Skeletal muscle tissue (tissue), 4 donors: ENCODE measurements around the gene IL1A. TPM values are rescaled to one million over a fixed set of nuclear protein-coding genes. Genes with fewer than 3 reads are reported as not detected.
"Not testable (repeated sequence)": the region's sequence is repeated elsewhere in the genome, so short reads cannot be mapped to it uniquely, and the experiment has no call there.

Source experiments
- H3K27ac ChIP-seq: one replicate; pipeline ENCODE4 v1.7.0; 2013; ENCODE audit warnings: mild to moderate bottlenecking, low read depth, low read length, inconsistent platforms
- H3K27me3 ChIP-seq, 3 donors: one replicate each; pipeline ENCODE4 v1.7.0; 2013; ENCODE audit warnings: low read length in 3 of 3; ENCODE audit not compliant: control insufficient read depth in 3 of 3, insufficient read depth in 3 of 3
- H3K36me3 ChIP-seq, 3 donors: one replicate each; pipeline ENCODE4 v1.7.0; 2013; ENCODE audit warnings: low read length in 3 of 3; ENCODE audit not compliant: control insufficient read depth in 3 of 3, insufficient read depth in 3 of 3
- H3K4me1 ChIP-seq, 3 donors: one replicate each; pipeline ENCODE4 v1.7.0; 2013; ENCODE audit warnings: low read length in 3 of 3, mild to moderate bottlenecking in 3 of 3; ENCODE audit not compliant: control insufficient read depth in 3 of 3, insufficient read depth in 3 of 3
- H3K4me3 ChIP-seq, 3 donors: one replicate each; pipeline ENCODE4 v1.7.0; 2013; ENCODE audit warnings: low read length in 3 of 3
- H3K9ac ChIP-seq, 3 donors: one replicate each; pipeline ENCODE4 v1.7.0; 2013; ENCODE audit warnings: low read length in 3 of 3, mild to moderate bottlenecking in 3 of 3, moderate library complexity in 2 of 3, low read depth in 1 of 3
- H3K9me3 ChIP-seq, 3 donors: one replicate each; pipeline ENCODE4 v1.7.0; 2013; ENCODE audit warnings: low read length in 3 of 3; ENCODE audit not compliant: control insufficient read depth in 3 of 3
- total RNA-seq: library from RNA; depleted of rRNA; stranded (reverse); fragments of >200 nt; gene quantifications from one replicate; pipeline ENCODE4 v1.2.3, GENCODE V29; 2014
- donor health status: Osteomylitis.

IL1A gene, protein sequence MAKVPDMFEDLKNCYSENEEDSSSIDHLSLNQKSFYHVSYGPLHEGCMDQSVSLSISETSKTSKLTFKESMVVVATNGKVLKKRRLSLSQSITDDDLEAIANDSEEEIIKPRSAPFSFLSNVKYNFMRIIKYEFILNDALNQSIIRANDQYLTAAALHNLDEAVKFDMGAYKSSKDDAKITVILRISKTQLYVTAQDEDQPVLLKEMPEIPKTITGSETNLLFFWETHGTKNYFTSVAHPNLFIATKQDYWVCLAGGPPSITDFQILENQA
- total RNA-seq, result not detected

DNA sequence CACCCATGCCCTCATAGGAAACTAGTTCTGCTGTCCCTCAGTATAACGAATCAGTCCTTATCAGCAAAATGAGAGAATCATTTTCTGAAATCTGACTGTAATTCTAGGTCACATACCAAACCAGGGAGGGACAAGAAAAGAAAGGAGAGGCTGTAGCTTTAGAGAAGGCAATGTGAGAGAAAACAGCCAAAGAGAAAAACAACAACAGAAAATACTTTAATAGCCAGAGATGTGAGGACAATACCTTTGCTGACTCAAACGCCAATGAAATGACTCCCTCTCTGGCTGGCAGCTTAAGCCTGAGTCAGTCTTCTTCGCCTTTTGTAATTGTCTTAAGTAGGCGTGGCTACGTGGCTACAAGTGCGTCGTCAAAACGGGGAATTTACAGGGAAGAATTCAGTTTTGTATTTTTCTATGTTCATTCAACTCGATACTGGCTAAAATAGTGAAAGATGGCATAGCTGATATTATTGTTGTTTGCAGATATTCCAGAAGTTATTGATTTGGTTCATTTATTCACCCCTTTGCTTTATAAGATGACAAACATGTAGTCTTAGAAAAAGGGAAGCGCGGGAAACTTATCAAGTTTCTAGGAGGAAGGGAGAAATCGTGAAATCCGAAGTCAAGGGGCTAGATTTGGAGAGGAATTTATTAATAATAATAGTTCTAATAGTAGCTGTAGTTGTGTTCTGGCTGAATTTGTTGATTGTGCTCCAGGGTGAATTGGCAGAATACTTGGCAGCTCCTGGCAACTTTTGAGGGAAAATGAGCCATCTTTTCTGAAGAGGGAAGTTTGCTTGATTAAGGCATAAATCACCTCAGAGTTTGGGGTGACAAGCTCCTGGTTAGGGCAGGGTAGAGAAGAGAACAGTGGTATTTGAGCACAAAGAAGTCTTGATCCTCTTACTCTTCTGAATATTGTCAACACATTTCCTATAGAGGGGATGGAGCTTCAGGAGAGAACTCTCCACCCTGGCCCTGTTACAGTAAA is at the start of gene IL1A:
IL1A (minus strand) TSS at position 295 of the 991 bp plus-strand sequence. CDS start 723 bp downstream, outside the sequence.
- Histone ChIP-seq H3K27ac (no peak within 1 kb of the TSS), H3K27me3 (no peaks in the 10 kb centered on the region), H3K9me3 (peaks cover 0 to under 1% (median 0%) of the 10 kb centered on the region in 3 donors), H3K4me1 (no peaks in the 10 kb centered on the region), H3K4me3 (no peak within 1 kb of the TSS), H3K9ac (no peak within 1 kb of the TSS), H3K36me3 (no peaks in the 10 kb centered on the region)

DNA sequence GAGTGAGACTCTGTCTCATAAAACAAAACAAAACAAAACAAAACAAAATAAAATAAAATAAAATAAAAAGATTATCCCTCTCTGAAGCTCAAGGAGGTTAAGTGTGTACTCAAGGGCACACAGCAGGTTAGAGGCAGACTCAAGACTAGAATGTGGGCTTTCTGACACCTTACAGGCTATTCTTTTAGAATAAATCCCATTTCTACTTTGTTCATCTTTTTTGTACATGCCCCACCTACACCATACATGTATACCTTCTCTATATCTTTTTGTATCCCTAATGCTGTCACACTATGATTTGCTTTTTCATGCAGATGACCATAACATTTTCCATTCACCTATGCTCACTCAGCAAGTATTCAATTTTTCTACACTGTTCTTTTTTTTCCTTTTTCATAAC is 49.7 kb upstream of the IL1A start:
- Histone ChIP-seq H3K9me3 (no peaks in the 10 kb centered on the region), H3K27me3 (no peaks in the 10 kb centered on the region), H3K4me3 (no peak overlapping the region), H3K36me3 (no peaks in the 10 kb centered on the region), H3K9ac (no peak overlapping the region), H3K4me1 (peaks cover 5 to 25% (median 6%) of the 10 kb centered on the region in 3 donors), H3K27ac (no peak overlapping the region)

DNA sequence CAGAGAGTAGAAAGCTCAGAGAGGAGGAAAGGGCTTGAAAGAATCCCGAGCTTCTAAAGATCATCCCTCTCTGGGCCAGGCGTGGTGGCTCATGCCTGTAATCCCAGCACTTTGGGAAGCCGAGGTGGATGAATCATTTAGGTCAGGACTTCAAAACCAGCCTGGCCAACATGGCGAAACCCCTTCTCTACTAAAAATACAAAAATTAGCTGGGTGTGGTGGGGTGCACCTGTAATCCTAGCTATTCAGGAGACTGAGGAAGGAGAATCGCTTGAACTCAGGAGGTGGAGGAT is 49.3 kb upstream of the IL1A start:
- H3K4me3 ChIP-seq, H3K9ac ChIP-seq, H3K36me3 ChIP-seq, H3K27ac ChIP-seq, H3K9me3 ChIP-seq, H3K27me3 ChIP-seq: not testable (repeated sequence)
- H3K4me1 ChIP-seq, result peaks cover 5 to 25% (median 6%) of the 10 kb centered on the region in 3 donors

DNA sequence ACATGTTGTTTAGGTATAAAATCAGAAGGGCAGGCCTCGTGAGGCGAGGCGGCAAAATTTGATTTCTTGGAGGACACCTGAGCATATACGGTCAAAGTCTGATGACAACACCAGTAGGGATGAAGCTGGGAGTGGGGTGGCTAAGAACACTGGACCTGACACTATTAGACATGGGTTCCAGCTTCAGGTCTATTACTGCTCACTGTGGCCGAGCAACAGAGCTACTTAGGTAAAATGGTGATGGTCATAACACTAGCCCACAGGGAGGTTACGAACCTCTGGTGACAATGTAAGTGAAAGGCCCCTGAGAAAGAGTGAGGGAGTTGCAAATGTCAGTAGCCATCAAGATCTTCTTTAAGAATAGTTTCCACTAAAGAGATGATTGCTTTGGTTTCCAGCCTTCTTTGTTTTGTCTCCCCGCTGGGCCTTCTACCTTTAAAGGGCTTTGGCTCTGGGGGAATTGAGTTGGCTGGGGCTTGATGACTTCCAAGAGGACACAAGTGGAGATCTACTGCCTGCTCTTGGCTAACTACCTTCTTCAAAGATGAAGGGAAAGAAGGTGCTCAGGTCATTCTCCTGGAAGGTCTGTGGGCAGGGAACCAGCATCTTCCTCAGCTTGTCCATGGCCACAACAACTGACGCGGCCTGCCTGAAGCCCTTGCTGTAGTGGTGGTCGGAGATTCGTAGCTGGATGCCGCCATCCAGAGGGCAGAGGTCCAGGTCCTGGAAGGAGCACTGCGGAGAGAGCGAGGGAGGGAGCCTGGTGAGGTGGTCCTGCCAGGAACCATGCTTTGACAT is 48.7 kb upstream of the IL1A start:
- no peak overlapping the region for H3K4me3 ChIP-seq
- peaks cover 5 to 25% (median 6%) of the 10 kb centered on the region in 3 donors for H3K4me1 ChIP-seq
- no peaks in the 10 kb centered on the region for H3K36me3 ChIP-seq
- H3K9ac ChIP-seq, result no peak overlapping the region
- no peak overlapping the region for H3K27ac ChIP-seq
- H3K27me3 ChIP-seq, result no peaks in the 10 kb centered on the region
- H3K9me3 ChIP-seq, result no peaks in the 10 kb centered on the region

DNA sequence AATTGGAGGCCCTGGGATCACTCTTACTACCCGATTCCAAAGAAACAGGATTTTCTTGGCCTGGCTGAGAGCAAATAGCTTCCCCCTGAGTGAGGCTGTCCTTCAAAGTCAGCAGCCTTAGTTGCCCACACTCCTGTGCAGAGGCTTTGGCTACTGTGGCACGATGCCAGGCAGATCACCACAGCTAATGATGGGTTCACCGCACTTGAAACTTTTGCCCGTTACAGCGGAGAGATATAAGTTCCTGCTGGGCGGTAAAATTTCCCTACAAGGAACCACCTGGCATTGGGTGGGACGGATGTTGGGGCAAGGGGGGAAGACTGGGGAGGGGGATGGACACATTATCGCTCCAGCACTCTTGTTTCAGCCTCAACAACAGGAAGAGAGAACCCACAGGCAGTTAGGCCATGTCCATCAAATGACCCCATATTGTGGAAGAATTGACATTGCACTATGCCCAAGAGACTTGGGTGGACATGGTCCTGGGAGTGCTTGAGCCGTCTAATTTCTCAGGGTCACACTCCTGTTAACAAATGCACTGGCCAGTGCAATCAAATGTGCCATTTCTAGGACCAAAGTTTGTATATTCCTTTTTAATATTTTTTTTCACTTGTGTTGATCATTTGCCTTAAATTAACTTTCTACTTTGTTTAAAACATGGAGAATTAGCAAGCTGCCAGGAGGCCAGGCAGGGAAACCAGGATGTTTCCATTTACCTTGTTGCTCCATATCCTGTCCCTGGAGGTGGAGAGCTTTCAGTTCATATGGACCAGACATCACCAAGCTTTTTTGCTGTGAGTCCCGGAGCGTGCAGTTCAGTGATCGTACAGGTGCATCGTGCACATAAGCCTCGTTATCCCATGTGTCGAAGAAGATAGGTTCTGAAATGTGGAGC is 47.9 kb upstream of the IL1A start:
- H3K27me3 ChIP-seq, result no peaks in the 10 kb centered on the region
- H3K36me3 ChIP-seq, result no peaks in the 10 kb centered on the region
- H3K9me3 ChIP-seq, result no peaks in the 10 kb centered on the region
- peaks cover 5 to 25% (median 6%) of the 10 kb centered on the region in 3 donors for H3K4me1 ChIP-seq
- no peak overlapping the region for H3K27ac ChIP-seq
- no peak overlapping the region for H3K4me3 ChIP-seq
- no peak overlapping the region for H3K9ac ChIP-seq

DNA sequence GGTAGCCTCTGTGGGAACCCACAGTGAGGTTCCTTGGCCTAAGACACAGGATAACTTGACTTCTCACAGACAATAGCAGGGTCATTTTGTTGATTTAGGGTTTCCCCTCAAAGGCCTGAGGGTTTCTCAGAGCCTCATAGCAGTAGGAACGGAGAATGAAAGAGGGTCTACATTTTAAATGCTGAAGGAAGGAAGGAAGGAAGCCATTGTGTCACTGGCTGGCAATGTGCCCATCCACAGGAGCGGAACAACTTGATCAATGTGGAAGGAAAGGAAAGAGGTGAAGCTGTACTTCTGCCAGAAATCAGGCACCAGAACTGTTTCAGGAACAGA is 47.2 kb upstream of the IL1A start:
- Histone ChIP-seq H3K36me3 (no peaks in the 10 kb centered on the region), H3K4me3 (no peak overlapping the region), H3K4me1 (peaks cover 5 to 23% (median 6%) of the 10 kb centered on the region in 3 donors), H3K27me3 (no peaks in the 10 kb centered on the region), H3K27ac (no peak overlapping the region), H3K9ac (no peak overlapping the region), H3K9me3 (no peaks in the 10 kb centered on the region)

DNA sequence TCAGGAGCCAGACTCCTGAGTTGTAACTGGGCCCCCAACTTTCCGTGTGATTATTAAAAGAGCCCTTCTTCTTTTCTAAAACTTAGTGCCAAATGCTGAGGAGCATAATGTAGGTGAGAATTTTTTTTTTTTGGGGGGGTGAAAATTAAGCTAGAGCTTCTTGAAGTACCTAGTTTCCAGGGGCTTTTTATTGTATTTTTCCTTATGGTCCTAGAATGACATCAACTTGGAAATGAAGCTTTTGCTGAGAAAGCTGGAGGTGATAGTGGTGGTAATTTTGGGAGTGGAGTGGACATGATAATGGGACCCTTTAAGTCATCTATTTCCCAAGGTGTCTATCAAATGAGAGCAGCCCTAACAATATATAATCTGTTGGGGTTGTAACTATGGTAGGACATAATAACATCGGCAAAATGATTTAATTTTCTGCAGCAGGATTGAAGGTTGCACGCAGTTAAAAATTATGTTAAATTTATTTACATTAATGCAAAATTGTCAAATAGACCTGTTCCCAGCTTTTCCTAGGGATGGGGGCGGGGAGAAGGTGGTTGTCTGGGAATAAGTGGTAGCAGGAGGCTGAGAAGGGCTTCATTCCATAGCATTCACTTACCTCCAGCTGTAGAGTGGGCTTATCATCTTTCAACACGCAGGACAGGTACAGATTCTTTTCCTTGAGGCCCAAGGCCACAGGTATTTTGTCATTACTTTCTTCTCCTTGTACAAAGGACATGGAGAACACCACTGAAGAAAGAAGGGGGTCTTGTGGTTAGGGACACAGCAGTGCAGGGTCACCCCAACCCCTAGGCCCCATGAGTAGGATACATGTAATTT is 46.6 kb upstream of the IL1A start:
- H3K9ac ChIP-seq, result no peak overlapping the region
- no peaks in the 10 kb centered on the region for H3K36me3 ChIP-seq
- peaks cover 2 to 18% (median 3%) of the 10 kb centered on the region in 3 donors for H3K4me1 ChIP-seq
- no peaks in the 10 kb centered on the region for H3K27me3 ChIP-seq
- no peak overlapping the region for H3K27ac ChIP-seq
- H3K4me3 ChIP-seq, result no peak overlapping the region
- no peaks in the 10 kb centered on the region for H3K9me3 ChIP-seq

DNA sequence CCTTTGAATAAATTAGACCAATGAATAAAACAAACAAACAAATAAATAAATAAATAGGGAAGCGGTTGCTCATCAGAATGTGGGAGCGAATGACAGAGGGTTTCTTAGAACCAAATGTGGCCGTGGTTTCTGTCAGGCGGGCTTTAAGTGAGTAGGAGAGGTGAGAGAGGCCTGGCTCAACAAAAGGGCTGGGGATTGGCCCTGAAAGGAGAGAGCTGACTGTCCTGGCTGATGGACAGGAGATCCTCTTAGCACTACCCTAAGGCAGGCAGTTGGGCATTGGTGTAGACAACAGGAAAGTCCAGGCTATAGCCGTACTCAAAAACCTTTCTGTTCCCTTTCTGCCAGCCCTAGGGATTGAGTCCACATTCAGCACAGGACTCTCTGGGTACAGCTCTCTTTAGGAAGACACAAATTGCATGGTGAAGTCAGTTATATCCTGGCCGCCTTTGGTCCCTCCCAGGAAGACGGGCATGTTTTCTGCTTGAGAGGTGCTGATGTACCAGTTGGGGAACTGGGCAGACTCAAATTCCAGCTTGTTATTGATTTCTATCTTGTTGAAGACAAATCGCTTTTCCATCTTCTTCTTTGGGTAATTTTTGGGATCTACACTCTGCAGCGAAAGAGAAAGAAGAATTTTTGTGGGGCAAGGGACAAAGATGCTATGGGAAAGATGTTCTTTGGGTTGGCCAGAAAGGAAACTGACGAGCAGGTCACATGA is 45.8 kb upstream of the IL1A start:
- no peaks in the 10 kb centered on the region for H3K9me3 ChIP-seq
- H3K4me3 ChIP-seq, result no peak overlapping the region
- no peak overlapping the region for H3K9ac ChIP-seq
- H3K4me1 ChIP-seq, result peaks cover 0 to 10% (median 0%) of the 10 kb centered on the region in 3 donors
- no peak overlapping the region for H3K27ac ChIP-seq
- no peaks in the 10 kb centered on the region for H3K27me3 ChIP-seq
- no peaks in the 10 kb centered on the region for H3K36me3 ChIP-seq
